AG04450 (cell line): ENCODE measurements around the gene ADISSP. TPM values are rescaled to one million over a fixed set of nuclear protein-coding genes. Genes with fewer than 3 reads are reported as not detected.

Experiments
- CTCF ChIA-PET: fragments of 300-600, 350-600 bp; formaldehyde crosslinking; extraction: SDS; loops from one replicate; lab custom pipeline; 2022; ENCODE audit warnings: antibody characterized with exemption, inconsistent platforms; lab: Charles Lee
- POLR2A ChIA-PET: fragments of 350-600 bp; formaldehyde crosslinking; extraction: SDS; loops from one replicate; lab custom pipeline; 2021; ENCODE audit warnings: antibody characterized with exemption, inconsistent platforms; lab: Yijun Ruan, JAX
- DNase-seq: peaks from one replicate; pipeline ENCODE4 v3.0.0-alpha.2; 2011; ENCODE audit warnings: low read depth, low spot score
- H3K27ac ChIP-seq: one replicate; pipeline ENCODE4 v1.5.1; 2012; ENCODE audit warnings: low read depth, low read length, control low read depth
- H3K27me3 ChIP-seq: one replicate; pipeline ENCODE4 v1.6.0; 2012; ENCODE audit warnings: low read length; ENCODE audit not compliant: control insufficient read depth, insufficient read depth
- H3K4me3 ChIP-seq: 2 replicates; pipeline ENCODE4 v1.5.1; 2011; ENCODE audit warnings: mild to moderate bottlenecking, low read depth, low read length, control low read depth
- H3K9me3 ChIP-seq: 2 replicates; pipeline ENCODE4 v1.5.1; 2012; ENCODE audit warnings: low read length; ENCODE audit not compliant: control insufficient read depth, insufficient read depth
- polyA plus RNA-seq: library from polyadenylated mRNA; depleted of rRNA; stranded (reverse); fragments of >200 nt; gene quantifications from 2 replicates; pipeline ENCODE4 v1.2.3, GENCODE V29; 2011
- TF ChIP-seq, protein P1 (sequence below): IDR thresholded peaks from 2 replicates; pipeline ENCODE4 v1.5.1; 2011; ENCODE audit warnings: low read depth, low read length, control low read depth, inconsistent platforms

ADISSP gene
- polyA plus RNA-seq, 1 experiment: 22.6 TPM

DNA sequence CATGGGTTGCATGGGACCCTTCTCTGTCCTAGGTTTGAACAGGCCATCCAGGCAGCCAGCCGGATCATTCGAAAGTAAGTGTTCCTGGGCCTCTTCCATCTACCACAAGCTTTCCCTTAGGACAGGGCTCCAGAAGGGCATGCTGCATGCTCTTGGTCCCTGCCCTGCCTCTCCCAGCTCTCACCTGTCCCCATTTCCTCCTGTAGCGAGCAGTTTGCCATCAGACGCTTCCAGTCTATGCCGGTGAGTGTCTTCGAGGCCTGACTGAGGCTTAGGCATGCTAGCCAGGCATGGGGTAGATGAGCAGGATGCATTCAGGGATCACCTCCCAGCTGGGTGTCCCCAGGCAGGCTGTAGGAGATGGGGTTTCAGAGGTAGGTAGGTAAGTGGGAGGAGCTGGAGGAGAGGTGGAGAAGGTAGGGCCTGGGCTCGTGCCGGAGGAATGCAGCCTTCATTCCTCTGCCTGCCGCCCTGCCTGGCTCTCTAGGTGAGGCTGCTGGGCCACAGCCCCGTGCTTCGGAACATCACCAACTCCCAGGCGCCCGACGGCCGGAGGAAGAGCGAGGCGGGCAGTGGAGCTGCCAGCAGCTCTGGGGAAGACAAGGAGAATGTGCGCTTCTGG is 32.8 kb upstream of the ADISSP start:
- TF ChIP-seq, protein P1, sequence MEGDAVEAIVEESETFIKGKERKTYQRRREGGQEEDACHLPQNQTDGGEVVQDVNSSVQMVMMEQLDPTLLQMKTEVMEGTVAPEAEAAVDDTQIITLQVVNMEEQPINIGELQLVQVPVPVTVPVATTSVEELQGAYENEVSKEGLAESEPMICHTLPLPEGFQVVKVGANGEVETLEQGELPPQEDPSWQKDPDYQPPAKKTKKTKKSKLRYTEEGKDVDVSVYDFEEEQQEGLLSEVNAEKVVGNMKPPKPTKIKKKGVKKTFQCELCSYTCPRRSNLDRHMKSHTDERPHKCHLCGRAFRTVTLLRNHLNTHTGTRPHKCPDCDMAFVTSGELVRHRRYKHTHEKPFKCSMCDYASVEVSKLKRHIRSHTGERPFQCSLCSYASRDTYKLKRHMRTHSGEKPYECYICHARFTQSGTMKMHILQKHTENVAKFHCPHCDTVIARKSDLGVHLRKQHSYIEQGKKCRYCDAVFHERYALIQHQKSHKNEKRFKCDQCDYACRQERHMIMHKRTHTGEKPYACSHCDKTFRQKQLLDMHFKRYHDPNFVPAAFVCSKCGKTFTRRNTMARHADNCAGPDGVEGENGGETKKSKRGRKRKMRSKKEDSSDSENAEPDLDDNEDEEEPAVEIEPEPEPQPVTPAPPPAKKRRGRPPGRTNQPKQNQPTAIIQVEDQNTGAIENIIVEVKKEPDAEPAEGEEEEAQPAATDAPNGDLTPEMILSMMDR: no peak
- POLR2A ChIA-PET: interaction anchor here (0.8 kb wide), 1 partner anchor 13 kb away, joined by 3 read pairs; no protein-coding TSS in a partner anchor

GRCh38 chr20:3798908-3799248 is 31.3 kb upstream of the ADISSP start:
- ChIA-PET CTCF (interaction anchor here (2.2 kb wide), 1 partner anchor 20 kb away, joined by 12 read pairs; no protein-coding TSS in a partner anchor), POLR2A (no interaction called here)
- Histone ChIP-seq H3K4me3 (no peak overlapping the region; the same call in 1 of the 2 replicates), H3K27me3 (no peaks in the 10 kb centered on the region), H3K9me3 (no peaks in the 10 kb centered on the region; the same call in 1 of the 2 replicates), H3K27ac (peak overlapping the region; percentile 21)
- TF ChIP-seq, protein P1: no peak
- DNase-seq: no peak

More for the DNA sequence above, 32.8 kb upstream of the ADISSP start:
- no peak overlapping the region for H3K4me3 ChIP-seq
- CTCF ChIA-PET: interaction anchor here (1.1 to 2.2 kb wide), 2 partner anchors 18 to 20 kb away, joined by 5 to 12 read pairs; partner anchors contain the start of gene AP5S1
- H3K27ac ChIP-seq: no peak overlapping the region
- H3K27me3 ChIP-seq: no peaks in the 10 kb centered on the region
- H3K9me3 ChIP-seq: no peaks in the 10 kb centered on the region; the same call in 1 of the 2 replicates
- DNase-seq: no peak

DNA sequence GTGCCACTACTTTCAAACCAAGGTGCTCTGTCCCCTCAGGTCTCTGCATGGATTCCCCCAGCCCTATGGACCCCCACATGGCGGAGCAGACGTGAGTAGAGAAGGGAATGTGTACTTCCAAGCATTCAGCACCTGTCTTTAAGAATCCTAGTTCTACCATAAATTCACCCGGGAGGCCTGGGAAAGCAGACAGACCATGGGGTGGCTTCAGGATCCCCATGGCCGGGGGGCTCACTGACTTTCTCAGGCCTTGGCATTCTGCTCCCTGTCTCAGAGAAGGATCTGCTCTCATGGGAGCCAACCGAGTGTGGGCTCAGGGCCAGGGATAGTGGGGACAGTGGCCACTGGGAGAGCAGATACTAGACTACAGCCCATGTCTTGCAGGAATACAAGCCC is 30.8 kb upstream of the ADISSP start:
- POLR2A ChIA-PET: interaction anchor here (0.7 kb wide), 1 partner anchor 26 kb away, joined by 6 read pairs; no protein-coding TSS in a partner anchor
- peak overlapping the region; percentile 82 for H3K4me3 ChIP-seq
- TF ChIP-seq, protein P1: no peak
- H3K27ac ChIP-seq: peak overlapping the region; percentile 68
- no peaks in the 10 kb centered on the region; the same call in 1 of the 2 replicates for H3K9me3 ChIP-seq
- CTCF ChIA-PET: no interaction called here
- no peaks in the 10 kb centered on the region for H3K27me3 ChIP-seq
- no peak for DNase-seq

DNA sequence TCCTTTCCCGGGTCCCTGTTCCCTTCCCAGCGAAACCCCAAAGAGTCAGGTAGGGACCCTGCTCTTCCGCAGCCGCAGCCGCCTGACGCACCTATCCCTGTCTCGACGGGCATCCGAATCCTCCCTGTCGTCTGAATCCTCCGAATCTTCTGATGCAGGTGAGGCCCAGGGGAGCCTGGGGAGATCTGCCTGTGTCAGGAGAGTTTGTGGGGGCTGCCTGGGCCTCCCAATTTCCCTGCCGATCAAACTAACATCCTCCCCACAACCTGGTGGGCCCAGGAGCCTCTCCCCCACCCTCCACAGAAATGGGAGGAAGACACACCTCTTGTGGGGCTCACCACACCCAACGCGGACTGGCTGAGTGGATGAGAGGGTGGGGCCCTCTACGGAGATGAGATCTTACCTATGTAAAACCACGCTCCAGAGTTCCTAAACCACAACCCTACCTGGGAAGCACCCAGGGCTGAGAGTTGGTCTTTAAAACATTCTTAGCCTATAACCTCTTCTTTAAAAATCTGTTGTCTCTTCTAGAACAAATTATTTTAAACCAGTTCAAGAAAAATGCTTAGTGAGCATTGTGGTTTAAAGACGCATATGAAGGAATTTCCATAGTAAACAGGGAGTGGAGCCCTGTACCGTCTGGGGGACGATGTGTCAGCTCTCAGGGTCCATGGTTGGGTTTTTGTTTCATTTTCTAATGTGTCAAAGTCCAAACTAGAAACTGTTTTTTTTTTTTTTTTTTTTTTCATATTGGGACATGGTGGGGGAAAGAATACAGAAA is 30.2 kb upstream of the ADISSP start:
- Histone ChIP-seq H3K27me3 (no peaks in the 10 kb centered on the region), H3K27ac (peak overlapping the region; percentile 68), H3K9me3 (no peaks in the 10 kb centered on the region; the same call in 1 of the 2 replicates), H3K4me3 (peak overlapping the region; percentile 82)
- TF ChIP-seq, protein P1: no peak
- DNase-seq: no peak
- ChIA-PET POLR2A (interaction anchor here (0.7 kb wide), 1 partner anchor 26 kb away, joined by 6 read pairs; no protein-coding TSS in a partner anchor), CTCF (no interaction called here)
